WTC11 (cell line): ENCODE measurements around the gene LOXL4.

Source experiments
- CTCF ChIP-seq: fragments of 200-600 bp; IDR thresholded peaks from 2 replicates; pipeline ENCODE4 v1.8.0; 2022; ENCODE audit warnings: antibody characterized with exemption
- STAT6 ChIP-seq: sonication (generic); formaldehyde crosslinking; conservative IDR thresholded peaks from 2 replicates; pipeline ENCODE4 v1.8.1; 2023; ENCODE audit warnings: mild to moderate bottlenecking, low read depth, missing genetic modification reagents, moderate library complexity

- no peak for TF ChIP-seq CTCF
- TF ChIP-seq STAT6 (CRISPR knock-in tag) = no peak
Observed at GRCh38 chr10:98257961-98258360, 10.0 kb downstream of the LOXL4 start.
